Small intestine (tissue), 7 donors: ENCODE measurements around the gene C3orf22. TPM values are rescaled to one million over a fixed set of nuclear protein-coding genes. Genes with fewer than 3 reads are reported as not detected.

Experiments used
- DNase-seq, 2 donors: peaks; one replicate each; pipeline versions ENCODE4 v3.0.0 to v3.0.0-alpha.2; 2013
- FAIRE-seq: peaks from 2 replicates; lab custom pipeline; 2012; peaks lifted over from hg19 to GRCh38; lab: Jason Lieb, UNC
- H3K27ac ChIP-seq, 3 donors: one replicate each; pipeline ENCODE4 v1.5.1; 2013; ENCODE audit warnings: low read length in 2 of 3, mild to moderate bottlenecking in 2 of 3, control low read depth in 1 of 3, inconsistent platforms in 1 of 3, low read depth in 1 of 3, moderate library complexity in 1 of 3
- H3K27me3 ChIP-seq, 3 donors: one replicate each; pipeline ENCODE4 v1.6.1; 2013; ENCODE audit warnings: low read length in 3 of 3, inconsistent platforms in 1 of 3; ENCODE audit not compliant: control insufficient read depth in 3 of 3, insufficient read depth in 3 of 3
- H3K36me3 ChIP-seq, 3 donors: one replicate each; pipeline ENCODE4 v1.6.1; 2013; ENCODE audit warnings: low read length in 3 of 3, inconsistent platforms in 1 of 3, low read depth in 1 of 3, mild to moderate bottlenecking in 1 of 3, moderate library complexity in 1 of 3; ENCODE audit not compliant: control insufficient read depth in 3 of 3, insufficient read depth in 2 of 3
- H3K4me1 ChIP-seq, 3 donors: one replicate each; pipeline ENCODE4 v1.6.1; 2013; ENCODE audit warnings: low read length in 2 of 3, inconsistent platforms in 1 of 3, low read depth in 1 of 3, mild to moderate bottlenecking in 1 of 3, moderate library complexity in 1 of 3; ENCODE audit not compliant: control insufficient read depth in 3 of 3, insufficient read depth in 2 of 3
- H3K4me3 ChIP-seq, 3 donors: one replicate each; pipeline ENCODE4 v1.5.1; 2013; ENCODE audit warnings: low read length in 3 of 3, control low read depth in 1 of 3, inconsistent platforms in 1 of 3, low read depth in 1 of 3, mild to moderate bottlenecking in 1 of 3, moderate library complexity in 1 of 3
- H3K9me3 ChIP-seq, 2 donors: one replicate each; pipeline ENCODE4 v1.6.1; 2013; ENCODE audit warnings: low read depth in 1 of 2, low read length in 1 of 2; ENCODE audit not compliant: control insufficient read depth in 2 of 2, insufficient read depth in 1 of 2
- WGBS, 3 donors: extraction: QIAGEN DNeasy Blood & Tissue Kit; methylation state at CpG; one replicate each; pipeline ENCODE4 v1.1.7; 2013; 5-methylcytosine and 5-hydroxymethylcytosine counted together
- polyA plus RNA-seq, 4 donors: library from polyadenylated mRNA; stranded (reverse) in 3 of 4; unstranded in 1 of 4; fragments of 200-250 nt in 3 of 4; fragments of 120-200 nt in 1 of 4; gene quantifications; one replicate each; pipeline versions ENCODE4 v1.2.1 to v1.2.3, GENCODE V29; 2013
- donor health status: healthy with polysubstance abuse.
- donor health status: control.
- donor health status: control.
- donor health status: Bipolar disorder and iron deficiency.
- donor health status: healthy.

C3orf22 gene
- polyA plus RNA-seq, 4 donors = 0.78 TPM; not detected in 3

GRCh38 chr3:126517986-126518778 lies 40.5 kb downstream of the C3orf22 start:
- Histone ChIP-seq H3K9me3 (no peaks in the 10 kb centered on the region), H3K27me3 (no peaks in the 10 kb centered on the region), H3K4me1 (peaks cover 0 to 13% (median 0%) of the 10 kb centered on the region in 3 donors), H3K4me3 (no peak overlapping the region), H3K36me3 (peaks cover 0 to 4% (median 0%) of the 10 kb centered on the region in 3 donors), H3K27ac (no peak overlapping the region)
- DNase-seq = no peak
- 75 to 79% (median 78%) methylated on average over 14 to 15 of the region's 15 CpGs for WGBS, 3 donors
- FAIRE-seq = no peak

- no peaks in the 10 kb centered on the region for H3K9me3 ChIP-seq
- peaks cover 0 to 7% (median 0%) of the 10 kb centered on the region in 3 donors for H3K4me1 ChIP-seq
- no peak within 1 kb of the TSS for H3K27ac ChIP-seq
- FAIRE-seq (no peak), DNase-seq (no peak)
- H3K27me3 ChIP-seq = no peaks in the 10 kb centered on the region
- H3K4me3 ChIP-seq = no peak within 1 kb of the TSS
- 80 to 87% (median 82%) methylated on average over 14 to 16 of the region's 16 CpGs for WGBS, 3 donors
- peaks cover 0 to 4% (median 0%) of the 10 kb centered on the region in 3 donors for H3K36me3 ChIP-seq
Observed at GRCh38 chr3:126517291-126517951, 41.3 kb downstream of the C3orf22 start, which contains the start of gene UROC1. TSS of gene UROC1 (minus strand) at chr3:126517773. CDS start at chr3:126517719, 54 bp downstream.

DNA sequence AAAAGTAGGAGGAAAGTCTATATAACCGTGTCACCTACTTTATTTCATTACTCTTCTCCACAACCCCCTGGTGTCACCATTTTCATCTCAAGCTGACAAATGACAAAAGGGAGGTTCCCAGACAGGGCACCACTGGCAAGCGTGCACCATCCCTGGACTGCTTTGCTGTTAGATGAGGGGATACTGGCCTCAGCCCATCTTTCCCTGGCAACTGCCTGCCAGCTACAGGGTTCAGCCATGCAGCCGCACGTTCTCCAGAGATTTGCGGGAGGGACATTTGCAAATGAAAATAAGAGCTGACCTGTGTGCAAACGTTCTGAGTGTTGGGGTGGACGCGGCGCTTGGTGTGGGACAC lies 41.8 kb downstream of the C3orf22 start:
- peaks cover 0 to 5% (median 0%) of the 10 kb centered on the region in 3 donors for H3K4me1 ChIP-seq
- no peaks in the 10 kb centered on the region for H3K27me3 ChIP-seq
- H3K27ac ChIP-seq = no peak overlapping the region
- peaks cover 0 to 4% (median 0%) of the 10 kb centered on the region in 3 donors for H3K36me3 ChIP-seq
- FAIRE-seq = no peak
- WGBS, 3 donors = 85 to 89% (median 86%) methylated on average over 9 of the region's 9 CpGs
- no peak for DNase-seq
- no peak overlapping the region for H3K4me3 ChIP-seq
- no peaks in the 10 kb centered on the region for H3K9me3 ChIP-seq

- no peak overlapping the region for H3K27ac ChIP-seq
- H3K4me1 ChIP-seq = peaks cover 0 to 5% (median 0%) of the 10 kb centered on the region in 3 donors
- 72 to 86% (median 83%) methylated on average over 4 to 6 of the region's 6 CpGs for WGBS, 3 donors
- no peaks in the 10 kb centered on the region for H3K9me3 ChIP-seq
- FAIRE-seq (no peak), DNase-seq (no peak)
- no peaks in the 10 kb centered on the region for H3K27me3 ChIP-seq
- peaks cover 0 to 4% (median 0%) of the 10 kb centered on the region in 3 donors for H3K36me3 ChIP-seq
- no peak overlapping the region for H3K4me3 ChIP-seq
Observed at GRCh38 chr3:126516152-126516935, 42.4 kb downstream of the C3orf22 start.

- H3K36me3 ChIP-seq = peaks cover 0 to 4% (median 0%) of the 10 kb centered on the region in 3 donors
- H3K4me3 ChIP-seq = no peak overlapping the region
- FAIRE-seq = no peak
- H3K27ac ChIP-seq = no peak overlapping the region
- WGBS, 3 donors = 32 to 71% (median 66%) methylated on average over 8 of the region's 8 CpGs
- no peaks in the 10 kb centered on the region for H3K9me3 ChIP-seq
- peaks cover 0 to 5% (median 0%) of the 10 kb centered on the region in 3 donors for H3K4me1 ChIP-seq
- H3K27me3 ChIP-seq = no peaks in the 10 kb centered on the region
- no peak for DNase-seq
Observed at GRCh38 chr3:126515066-126515706, 43.5 kb downstream of the C3orf22 start.

DNA sequence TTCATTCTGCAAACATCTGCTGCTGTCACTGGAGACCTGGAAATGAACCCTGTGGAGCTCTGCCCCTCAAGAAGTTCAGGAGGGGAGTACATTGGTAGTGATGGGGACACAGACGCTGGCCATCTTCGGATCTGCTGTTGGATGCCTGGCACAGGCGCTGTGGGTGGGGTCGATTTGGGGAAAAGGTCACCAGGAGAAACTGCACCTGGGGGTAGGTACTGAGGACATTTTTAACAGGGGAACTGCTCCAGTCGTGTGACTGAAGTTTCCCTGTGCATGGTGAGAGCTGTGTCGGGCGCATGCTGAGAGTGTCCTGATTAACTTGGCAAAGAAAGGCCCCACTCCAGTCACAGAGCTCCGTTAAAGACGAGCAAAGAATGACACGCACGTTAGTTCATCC lies 44.6 kb downstream of the C3orf22 start:
- FAIRE-seq = no peak
- Histone ChIP-seq H3K27me3 (no peaks in the 10 kb centered on the region), H3K4me1 (peaks cover 0 to 5% (median 0%) of the 10 kb centered on the region in 3 donors), H3K36me3 (no peaks in the 10 kb centered on the region), H3K4me3 (no peak overlapping the region), H3K27ac (no peak overlapping the region), H3K9me3 (no peaks in the 10 kb centered on the region)
- 83 to 88% (median 88%) methylated on average over 11 of the region's 11 CpGs for WGBS, 3 donors
- no peak for DNase-seq

DNA sequence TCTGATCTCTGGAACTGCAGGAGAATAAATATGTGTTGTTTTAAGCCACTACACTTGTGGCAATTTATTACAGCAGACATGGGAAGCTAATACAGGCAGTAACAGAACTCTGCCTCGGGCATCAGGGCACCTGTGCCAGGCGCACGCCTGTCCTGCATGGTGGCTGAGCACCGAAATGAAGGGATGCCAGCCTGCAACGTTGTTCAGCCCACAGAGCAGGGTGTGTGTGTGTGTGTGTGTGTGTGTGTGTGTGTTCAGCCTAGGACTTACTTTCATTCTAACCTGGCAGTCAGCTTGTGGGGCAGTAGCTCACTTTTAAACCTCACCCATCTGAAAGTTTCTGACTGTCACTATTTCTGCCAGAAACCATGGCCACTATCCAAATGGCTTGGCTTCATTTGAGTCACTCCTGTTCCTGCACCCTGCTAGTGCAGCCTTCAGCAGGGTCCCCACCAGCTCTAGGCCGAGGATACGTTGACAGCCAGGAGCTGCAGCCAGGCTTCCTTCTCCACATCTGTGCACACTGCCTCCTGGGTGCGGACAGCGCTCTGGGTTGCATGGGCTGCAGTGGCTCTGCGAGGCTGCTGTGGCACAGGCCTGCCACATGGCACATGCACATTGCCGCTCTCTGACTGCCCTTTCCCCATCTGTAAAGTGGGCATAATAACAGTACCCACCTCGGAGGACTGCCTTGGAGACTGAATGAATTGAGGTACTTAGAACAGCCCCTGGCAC lies 45.6 kb downstream of the C3orf22 start:
- WGBS, 3 donors = 78 to 84% (median 83%) methylated on average over 12 of the region's 12 CpGs
- no peak overlapping the region for H3K4me3 ChIP-seq
- no peaks in the 10 kb centered on the region for H3K36me3 ChIP-seq
- DNase-seq (no peak), FAIRE-seq (no peak)
- no peak overlapping the region for H3K27ac ChIP-seq
- H3K9me3 ChIP-seq = no peaks in the 10 kb centered on the region
- no peaks in the 10 kb centered on the region for H3K4me1 ChIP-seq
- H3K27me3 ChIP-seq = no peaks in the 10 kb centered on the region
